ENCODE measurements around the gene RAB25.
"Not testable (repeated sequence)": the region's sequence is repeated elsewhere in the genome, so short reads cannot be mapped to it uniquely, and the experiment has no call there.

RAB25 gene

DNA sequence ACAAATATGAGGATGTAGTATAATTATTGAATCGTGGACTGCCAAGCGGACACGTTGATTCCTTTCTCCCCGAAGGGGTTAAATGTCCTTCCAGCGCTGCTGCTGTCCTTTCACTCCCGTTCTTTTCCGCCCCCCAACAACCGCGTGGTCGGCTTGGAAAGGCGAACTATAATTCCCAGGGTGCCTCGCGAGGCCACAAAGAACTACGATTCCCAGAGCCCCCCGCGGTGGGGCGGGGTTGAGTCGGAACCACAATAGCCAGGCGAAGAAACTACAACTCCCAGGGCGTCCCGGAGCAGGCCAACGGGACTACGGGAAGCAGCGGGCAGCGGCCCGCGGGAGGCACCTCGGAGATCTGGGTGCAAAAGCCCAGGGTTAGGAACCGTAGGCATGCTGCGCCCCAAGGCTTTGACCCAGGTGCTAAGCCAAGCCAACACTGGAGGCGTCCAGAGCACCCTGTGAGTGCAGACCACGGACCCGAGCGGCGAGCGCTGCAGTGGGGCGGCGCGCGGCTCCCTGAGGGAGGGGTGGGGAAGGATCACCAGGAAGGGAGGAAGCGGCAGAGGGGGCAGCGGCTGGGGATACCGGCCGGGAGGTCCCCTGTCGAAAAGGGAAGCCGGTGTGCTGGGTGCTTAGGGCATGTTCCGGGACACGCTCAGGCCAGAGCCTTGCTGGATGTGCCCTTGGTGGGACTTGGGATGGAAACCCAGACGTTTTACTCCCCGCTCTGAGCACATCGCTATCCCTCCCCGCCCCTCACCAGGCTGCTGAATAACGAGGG is 6.3 kb upstream of the RAB25 start, which contains the start of gene LAMTOR2:
Gene LAMTOR2 (plus strand): TSS at position 283 of the 781 bp plus-strand sequence. CDS start 108 bp downstream, at position 391.
- DNase-seq (ENCODE audit: low read depth): peak; percentile 92

DNA sequence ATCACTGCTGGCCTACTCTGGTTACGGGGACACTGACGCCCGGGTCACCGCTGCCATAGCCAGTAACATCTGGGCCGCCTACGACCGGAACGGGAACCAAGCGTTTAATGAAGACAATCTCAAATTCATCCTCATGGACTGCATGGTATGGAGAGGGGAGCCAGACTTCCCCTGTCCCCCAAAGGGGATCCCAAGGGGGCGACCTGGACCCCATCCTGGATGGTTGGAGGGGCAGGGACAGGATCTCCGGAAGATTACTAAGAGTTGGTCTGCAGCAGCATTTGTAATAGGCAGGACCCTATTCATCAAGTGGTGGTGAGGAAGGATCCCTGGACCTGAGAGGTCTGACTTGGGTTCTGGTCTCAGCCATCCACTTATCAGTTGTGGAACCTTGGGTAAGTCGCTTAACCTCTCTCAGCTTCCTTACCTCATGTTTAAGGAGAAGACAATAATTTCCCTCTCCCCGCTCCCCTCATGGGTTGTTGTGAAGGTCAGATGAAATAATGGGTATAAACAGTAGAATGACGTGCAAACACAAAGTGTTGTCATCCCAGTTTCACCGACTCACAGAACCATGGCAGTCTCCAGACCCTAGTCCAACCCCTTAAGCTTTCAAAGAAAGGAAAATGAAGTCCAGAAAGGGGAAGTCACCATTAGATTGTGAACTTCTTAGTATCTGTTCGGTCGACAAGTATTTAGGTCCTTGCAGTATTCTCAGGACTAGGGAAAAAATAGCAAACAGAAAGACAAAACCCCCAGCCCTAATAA is 5.5 kb upstream of the RAB25 start:
- DNase-seq (ENCODE audit: low read depth): no peak

DNA sequence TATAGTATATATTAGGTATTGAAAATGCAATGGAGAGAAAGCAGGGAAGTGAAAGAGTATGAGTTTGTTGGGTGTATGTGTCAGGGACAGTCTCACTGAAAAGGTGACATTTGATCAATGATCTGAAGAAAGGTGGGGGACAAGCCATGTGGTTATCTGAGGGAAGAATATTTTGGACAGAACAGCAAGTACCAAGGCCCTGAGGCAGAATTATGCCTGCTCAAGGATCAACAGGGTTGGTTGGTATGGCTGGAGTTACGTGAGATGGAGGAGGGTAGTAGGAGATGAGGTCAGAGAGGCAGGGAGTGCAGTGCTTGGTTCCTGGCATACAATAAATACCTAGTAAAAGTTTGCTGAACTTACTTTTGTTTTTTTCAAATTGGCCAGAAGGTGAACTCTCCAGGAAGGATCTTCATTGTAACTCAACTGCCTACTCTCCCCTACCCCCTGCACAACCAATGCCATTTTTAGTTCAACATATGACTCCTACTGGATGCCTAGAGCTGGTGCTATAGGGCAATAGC is 4.6 kb upstream of the RAB25 start:
- no peak for DNase-seq (ENCODE audit: low read depth)

DNA sequence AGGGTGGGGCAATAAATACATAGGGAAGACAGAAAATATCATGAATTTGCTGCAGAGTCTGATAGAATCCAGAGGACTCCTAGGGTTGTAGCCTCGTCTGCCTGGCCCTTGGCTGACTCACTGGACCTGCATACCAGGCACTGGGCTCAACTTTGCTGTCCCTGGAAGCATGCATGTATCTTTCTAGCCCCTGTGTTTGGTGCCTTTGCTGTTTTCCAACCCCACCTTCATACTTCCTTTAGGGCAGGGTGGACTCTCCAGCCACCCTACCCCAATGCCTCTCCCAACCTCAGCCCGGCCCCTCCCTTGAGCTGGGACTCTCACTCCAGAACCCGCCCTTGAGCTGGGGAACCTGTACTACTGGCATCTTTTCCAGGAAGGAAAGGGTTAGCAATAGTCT is 1.2 kb downstream of the RAB25 start:
- no peak for DNase-seq (ENCODE audit: low read depth)

DNA sequence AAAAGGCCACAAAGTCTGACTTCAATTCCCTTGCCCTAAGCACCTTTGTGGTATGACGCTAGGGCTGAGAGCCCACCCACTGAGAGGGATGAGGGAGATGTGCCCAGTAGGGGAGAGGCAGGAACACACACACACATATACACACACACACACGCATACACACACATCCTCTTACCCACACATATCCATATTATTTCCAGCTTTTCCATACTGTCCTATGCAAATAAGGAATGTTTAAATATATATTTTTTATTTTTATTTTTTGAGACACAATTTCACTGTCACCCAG is 3.0 kb downstream of the RAB25 start:
- no peak for DNase-seq (ENCODE audit: low read depth)

DNA sequence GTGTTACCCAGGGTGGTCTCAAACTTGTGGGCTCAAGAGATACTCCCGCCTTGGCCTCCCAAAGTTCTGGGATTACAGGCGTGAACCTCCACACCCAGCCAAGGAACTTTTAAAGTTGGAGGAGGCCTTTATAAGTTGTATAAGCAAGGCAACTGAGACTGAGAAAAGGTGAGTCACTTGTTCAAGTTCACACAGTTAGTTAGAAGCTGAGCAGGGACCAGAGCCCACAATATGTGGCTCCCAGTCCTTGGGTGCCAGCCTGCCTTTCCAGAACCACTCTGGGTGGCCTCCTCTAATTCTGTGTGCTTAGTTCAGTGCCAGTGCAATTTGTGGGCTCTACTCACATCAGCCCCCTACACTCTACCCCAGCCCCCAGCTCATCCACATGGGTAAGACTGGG is 3.7 kb downstream of the RAB25 start:
- no peak for DNase-seq (ENCODE audit: low read depth)

DNA sequence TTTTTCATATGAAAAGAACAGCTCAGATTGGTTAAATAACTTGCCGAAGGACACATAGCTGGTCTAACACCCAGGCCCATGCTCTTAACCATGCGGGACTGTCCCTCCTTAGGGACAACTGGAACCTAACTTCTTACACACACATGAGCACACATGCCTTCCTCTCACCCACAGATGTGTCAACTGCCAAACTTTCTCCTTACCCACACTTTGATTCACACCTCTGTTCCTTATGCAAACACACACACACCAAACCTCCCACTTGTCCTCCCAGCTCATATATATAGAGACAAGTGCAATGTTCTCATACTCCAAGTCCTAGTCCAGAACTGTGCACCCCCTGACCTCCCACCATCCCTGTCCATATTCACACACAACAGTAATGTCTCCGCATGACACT is 4.3 kb downstream of the RAB25 start:
- no peak for DNase-seq (ENCODE audit: low read depth)

DNA sequence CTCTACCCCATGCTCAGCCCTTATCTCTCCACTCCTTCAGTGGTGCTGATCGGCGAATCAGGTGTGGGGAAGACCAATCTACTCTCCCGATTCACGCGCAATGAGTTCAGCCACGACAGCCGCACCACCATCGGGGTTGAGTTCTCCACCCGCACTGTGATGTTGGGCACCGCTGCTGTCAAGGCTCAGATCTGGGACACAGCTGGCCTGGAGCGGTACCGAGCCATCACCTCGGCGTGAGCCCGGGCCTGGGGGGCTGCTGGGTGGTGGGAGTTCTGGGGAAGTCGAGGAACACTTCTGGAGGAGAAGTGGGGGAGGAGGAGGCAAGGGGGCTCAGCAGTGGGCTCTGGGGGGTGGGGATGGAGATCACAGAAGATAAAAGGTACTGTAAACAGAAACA is 4.9 kb downstream of the RAB25 start:
- DNase-seq (ENCODE audit: low read depth): no peak

DNA sequence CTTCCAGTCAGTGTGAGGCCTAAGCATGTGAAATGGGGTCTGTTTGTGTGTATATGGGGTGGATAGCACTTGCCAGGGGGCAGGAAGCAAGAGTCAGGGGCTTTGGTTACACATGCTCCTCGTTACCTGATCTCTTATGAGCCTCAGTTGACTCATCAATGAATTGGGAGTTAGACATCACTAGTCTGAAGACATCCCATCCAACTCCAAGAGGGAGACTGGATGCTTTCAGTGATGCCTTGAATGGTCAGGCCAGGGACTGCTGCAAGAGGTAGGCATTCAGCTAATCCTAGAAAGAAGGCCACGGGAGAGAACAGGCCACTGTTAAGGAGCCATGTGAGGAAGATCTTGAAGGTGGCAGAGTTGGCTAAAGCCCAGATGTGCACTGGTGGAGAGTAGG is 6.3 kb downstream of the RAB25 start:
- no peak for DNase-seq (ENCODE audit: low read depth)

DNA sequence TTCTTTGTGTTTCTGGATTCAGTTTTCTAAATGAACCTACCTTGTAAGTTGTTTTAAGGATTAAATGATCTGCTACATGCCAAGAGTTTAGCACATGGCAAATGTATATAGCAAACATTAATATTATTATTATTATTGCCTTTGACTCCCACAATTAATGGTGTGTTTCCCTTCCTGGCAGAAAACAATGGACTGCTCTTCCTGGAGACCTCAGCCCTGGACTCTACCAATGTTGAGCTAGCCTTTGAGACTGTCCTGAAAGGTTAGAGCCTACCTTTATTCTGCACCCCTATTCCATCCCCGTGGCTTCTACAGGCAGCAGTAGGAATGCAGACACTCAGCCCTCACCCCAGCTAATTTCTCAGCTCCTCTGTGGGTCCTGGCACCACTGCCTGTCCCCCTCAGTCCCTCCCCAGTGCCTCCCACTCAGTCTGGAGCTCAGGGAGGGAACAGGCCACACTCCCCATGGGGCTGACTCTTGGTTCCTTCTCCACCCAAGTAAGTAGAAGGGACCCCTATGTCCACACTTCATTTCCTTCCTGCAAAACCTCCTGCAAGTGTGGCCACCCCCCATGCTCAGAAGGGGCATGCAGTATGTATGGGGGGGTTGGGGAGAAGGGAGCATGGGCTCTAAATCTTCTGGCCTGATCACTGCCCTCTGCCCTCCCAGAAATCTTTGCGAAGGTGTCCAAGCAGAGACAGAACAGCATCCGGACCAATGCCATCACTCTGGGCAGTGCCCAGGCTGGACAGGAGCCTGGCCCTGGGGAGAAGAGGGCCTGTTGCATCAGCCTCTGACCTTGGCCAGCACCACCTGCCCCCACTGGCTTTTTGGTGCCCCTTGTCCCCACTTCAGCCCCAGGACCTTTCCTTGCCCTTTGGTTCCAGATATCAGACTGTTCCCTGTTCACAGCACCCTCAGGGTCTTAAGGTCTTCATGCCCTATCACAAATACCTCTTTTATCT is 8.8 kb downstream of the RAB25 start:
- no peak for DNase-seq (ENCODE audit: low read depth)

DNA sequence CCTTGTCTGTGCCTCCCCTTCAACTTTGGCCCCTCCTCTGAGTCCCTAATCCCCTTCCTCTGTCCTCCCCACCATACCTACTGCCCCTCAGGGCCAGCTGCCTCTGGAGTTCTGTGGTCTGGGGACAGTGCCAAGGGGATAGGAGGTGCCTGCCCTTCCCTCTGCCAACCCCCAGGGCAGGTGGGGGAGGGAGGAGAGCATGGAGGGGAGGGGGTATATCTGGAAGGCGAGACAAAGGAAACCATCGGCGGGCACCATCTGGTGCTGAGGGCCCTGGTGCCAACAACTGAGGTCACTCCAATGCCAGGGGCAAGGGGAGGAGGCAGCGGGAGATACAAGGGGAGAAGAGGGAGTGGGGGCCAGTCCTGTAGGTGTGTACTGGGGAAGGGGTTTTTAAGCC is 9.6 kb downstream of the RAB25 start:
- DNase-seq (ENCODE audit: low read depth): no peak

DNA sequence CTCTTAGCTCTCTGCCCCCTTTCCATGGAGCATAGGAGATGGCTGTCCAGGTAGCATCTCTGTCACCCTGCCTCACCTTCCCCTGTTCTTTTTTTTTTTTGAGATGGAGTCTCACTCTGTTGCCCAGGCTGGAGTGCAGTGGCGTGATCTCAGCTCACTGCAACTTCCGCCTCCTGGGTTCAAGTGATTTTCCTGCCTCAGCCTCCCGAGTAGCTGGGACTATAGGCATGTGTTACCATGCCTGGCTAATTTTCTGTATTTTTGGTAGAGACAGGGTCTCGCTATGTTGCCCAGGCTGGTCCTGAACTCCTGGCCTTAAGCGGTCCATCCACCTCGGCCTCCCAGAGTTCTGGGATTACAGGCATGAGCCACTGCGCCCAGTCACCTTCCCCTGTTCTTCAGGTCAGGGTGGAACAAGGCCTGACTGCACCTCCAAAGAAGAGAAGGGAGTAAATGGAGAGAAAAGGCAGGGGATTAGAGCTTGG is 10.4 kb downstream of the RAB25 start:
- not testable (repeated sequence) for DNase-seq (ENCODE audit: low read depth)

DNA sequence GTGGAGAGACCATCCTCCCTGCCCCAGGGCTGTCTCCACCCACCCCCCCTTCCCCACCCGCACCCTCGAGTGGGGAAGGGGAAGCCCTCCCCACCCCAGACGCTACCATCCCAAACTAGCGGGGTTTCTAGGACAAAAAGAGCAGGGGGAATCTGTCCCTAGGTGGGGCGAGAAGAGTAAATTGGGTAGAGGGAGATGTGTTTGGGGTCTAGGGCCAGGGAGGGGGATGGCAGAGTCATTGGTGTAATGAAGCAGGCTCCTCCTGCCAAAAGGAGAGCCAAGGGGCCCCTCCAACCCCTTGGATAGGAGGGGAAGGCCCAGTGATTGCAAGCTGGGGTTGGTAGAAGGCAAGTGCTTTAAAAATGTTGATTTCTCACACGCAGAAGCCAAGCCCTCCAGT is 11.3 kb downstream of the RAB25 start:
- no peak for DNase-seq (ENCODE audit: low read depth)

DNA sequence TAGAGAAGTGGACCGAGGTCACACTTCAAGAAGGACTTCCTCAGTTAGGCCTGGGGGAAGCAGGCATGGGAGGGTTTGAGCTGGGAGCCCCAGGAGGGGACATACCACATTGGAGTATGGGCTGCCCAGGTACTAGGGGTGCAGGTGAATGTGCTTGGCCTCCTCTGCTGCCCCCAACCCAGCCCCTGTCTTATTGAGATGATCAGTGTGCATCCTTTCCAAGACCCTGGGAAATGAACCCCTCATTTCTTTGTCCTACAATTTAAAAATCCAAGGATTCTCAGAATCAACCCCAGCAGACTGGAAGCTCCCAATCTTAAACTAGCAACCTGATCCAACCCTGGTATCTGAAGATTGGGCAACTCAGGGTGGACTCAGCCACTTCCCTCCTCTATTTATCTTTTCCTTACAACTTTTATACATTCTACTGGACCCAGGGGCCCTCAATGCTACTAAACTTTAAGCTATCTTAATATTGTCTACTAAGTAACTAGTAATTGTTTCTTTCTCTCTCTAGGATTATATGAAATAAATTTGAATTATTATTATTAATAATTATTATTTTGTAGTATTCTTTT is 12.2 kb downstream of the RAB25 start:
- DNase-seq (ENCODE audit: low read depth): no peak

DNA sequence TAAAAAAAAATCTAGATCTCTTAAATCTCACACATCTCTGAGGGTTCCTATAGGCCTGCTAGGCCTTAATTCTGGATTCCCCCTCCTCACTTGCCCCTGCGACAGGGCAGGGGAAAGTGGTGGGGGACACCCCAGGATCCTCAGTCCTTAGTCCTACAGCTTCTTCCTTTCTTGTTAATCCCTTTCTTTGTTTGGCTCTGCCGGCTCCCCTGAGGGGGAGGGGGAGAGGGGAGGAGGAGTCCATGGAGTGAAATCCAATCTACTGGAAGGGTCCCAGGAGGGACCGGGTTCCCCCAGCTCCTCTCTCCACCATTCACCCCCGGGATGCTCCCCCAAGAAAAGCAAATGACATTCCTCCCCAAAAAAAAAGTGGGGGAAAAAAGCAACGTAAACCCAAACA is 12.8 kb downstream of the RAB25 start:
- DNase-seq (ENCODE audit: low read depth): no peak

DNA sequence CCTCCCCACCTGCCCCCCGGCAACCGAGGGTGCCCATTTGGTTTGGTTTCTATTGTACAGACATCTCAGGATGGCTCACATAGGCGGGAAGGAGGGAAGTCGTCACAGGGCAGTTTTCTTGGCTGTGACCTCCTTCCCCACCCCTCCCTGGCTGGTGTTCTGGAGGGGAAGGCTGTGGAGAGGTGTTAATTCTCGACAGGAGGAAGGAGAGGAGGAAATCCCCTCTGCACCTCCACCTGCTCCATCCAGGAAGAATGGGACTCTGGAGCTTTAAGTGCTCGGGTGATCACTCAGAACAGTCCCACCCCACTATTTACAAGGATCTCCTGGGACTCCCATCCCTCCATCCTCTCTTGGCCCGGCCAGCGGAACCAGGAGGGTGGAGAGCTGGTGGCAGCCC is 13.7 kb downstream of the RAB25 start:
- DNase-seq (ENCODE audit: low read depth): no peak

DNA sequence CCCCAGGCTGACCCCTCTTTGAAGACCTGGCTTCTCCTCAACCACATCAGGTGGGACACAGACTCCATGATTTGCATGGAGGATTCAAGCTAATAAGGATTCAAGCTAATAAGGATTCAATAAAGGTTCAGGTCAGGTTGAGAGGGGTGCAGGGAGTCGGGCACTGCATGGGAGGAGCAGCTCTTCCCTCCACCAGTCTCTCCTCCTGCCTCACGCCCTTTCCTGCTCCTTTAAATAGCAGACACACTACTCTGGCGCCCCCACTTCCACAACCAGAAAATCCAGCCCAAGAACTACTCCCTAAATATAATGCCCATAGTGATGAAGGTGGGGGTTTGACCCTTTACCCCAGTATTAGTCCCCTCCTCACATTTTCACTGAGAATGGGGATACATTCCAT is 14.2 kb downstream of the RAB25 start:
- DNase-seq (ENCODE audit: low read depth): no peak

DNA sequence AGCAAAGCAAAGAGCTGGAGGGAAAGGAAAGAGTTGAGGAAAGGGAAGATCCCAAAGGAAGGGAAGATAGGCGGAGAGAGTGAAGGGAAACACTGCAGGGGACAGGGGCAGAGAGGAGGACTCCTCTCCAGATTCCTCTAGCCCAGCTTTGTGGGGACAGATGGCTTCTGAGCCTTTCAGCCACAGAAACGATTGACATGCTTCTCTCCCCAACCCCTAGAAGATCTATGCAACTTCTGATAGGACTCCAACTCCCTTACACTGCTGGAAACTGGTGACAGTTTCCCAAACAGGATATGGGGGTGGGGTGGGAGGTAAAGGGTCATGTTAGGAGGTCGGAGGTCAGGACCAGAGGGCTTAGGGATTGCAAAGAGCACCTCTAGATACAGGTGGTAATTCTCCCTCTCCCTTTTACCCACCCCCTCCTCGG is 14.8 kb downstream of the RAB25 start:
- no peak for DNase-seq (ENCODE audit: low read depth)

DNA sequence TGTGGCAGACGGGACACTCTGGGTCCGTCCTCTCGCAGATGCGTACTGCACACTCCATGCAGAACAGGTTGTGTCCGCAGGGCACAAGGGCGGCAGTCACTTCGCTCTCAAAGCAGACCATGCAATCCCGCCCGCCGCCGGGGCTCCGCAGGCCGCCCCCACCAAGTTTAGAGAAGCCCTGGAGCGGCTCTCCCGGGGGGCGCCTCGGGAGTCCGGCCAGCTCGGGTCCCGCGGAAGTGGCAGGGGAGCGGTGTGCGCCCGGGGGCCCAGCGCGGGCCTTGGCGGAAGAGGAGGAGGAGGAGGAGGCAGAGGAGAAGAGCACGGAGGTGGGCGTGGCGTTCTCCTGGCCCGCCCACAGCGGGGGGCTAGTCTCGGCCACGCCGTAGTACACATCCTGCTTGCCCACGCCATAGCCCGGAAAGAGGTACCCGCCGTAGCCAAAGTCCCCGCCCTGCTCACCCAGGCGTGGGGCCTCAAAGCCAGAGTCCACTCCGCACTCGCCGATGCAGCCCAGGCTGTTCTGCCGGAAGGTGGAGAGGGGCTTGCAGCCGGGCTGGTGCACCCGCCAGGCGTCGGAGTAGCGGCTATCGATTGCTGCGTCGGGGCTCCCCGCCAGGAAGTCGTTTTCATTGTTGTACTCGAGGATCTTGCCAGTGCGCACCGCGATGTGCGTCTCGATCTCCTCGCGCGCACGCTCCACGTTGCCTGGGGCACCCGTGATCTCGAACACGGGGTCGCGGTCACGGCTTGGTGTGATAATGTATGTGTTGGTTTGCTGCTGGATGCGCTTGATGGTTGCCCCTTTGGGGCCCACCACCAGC is 15.9 kb downstream of the RAB25 start:
- DNase-seq (ENCODE audit: low read depth): no peak

DNA sequence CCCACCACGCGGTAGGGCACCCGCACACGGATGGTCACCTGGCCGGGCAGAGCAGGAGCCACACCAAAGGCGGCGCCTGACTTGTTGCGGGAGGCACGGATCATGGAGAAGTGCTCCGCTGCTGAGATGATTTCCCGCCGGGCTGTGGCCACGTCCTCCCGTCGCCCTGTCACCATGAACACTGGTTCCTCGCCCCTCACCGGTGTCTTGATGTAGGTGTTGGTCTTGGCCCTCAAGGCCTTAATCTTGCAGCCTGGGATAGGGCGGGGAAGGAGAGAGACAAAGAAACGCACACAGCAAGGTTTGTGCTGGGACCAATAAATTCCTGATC is 16.4 kb downstream of the RAB25 start:
- no peak for DNase-seq (ENCODE audit: low read depth)

DNA sequence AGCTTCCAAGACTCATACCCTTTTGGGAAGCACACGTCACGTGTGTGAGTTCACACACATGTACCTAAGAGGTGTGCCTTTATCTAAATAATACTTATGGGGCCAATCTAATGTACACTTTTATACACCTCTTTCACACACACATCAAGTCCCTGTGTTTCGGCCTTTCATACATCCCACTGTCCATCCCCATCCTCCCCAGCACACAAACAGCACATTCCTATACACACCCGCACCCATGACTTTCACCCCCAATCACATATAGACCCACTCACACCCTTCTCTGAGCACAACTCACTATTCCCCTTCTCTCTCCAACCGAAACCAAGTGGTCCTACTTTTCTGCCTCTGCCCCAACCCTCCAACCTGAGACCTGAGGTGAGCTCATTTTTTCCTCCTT is 17.8 kb downstream of the RAB25 start:
- DNase-seq (ENCODE audit: low read depth): no peak

Data from T follicular helper cell (primary cell).